ENCODE measurements around the gene LDHD. TPM values are rescaled to one million over a fixed set of nuclear protein-coding genes. Genes with fewer than 3 reads are reported as not detected.

The LDHD gene
- polyA plus RNA-seq, 2 of the 4 experiments (the other 2 are of a cell fraction): 0.79 to 1.1 TPM

DNA sequence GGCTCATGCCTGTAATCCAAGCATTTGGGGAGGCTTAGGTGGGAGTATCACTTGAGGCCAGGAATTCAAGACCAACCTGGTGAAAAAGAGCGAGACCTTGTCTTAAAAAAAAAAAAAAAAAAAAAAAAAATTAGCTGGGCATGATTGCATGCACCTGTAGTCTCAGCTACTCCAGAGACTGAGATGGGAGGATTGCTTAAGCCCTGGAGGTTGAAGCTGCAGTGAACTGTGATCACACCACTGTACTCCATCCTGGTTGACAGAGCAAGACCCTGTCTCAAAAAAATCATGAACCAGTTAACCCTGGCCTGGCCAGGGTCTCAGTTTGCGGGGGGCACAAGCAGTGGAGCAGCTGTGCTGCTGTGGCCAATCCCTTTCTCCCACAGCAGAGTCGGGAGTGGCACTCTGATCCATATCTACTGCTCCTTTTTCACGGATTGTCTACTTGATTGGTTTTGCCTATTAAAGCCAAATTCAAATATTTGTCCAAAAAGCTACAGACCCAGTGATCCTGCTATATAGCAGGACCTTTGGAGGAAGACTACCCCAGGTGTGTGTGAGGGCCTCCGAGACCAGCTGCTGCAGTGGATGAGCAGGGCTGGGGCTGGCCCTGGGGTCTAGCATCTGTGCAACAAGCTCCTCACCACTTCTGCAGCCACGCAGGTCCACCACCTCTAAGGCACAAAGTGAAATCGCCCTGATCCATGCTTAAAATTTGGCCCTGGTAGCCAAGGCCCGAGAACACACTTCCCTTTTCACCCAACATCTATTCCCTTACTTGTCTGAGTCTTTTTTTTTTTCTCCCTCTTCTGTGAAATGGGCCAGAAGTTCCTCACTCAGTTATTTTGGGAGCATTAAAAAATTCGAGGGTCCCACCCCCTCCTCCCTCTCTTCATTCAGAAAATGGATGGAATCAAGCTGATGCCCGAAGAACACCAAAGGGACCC is 48.2 kb downstream of the LDHD start:
- ATAC-seq (no peak), DNase-seq (ENCODE audit: low read depth in 1 of 2, low spot score in 1 of 2) (no peak), FAIRE-seq (no peak)
- H3K9me3 ChIP-seq: no peaks in the 10 kb centered on the region
- no peak overlapping the region for H3K27ac ChIP-seq
- ChIA-PET POLR2A (no interaction called here), CTCF (interaction anchor here (0.6 to 1.5 kb wide), 4 partner anchors 43 to 585 kb away, joined by 3 to 7 read pairs (median 4); partner anchors contain the start of gene ZNRF1)
- peaks cover 27% of the 10 kb centered on the region for H3K4me1 ChIP-seq
- 82% methylated on average over 10 of the region's 10 CpGs for WGBS (ENCODE audit: missing lambda C conversion rate)
- no peak overlapping the region for H3K4me3 ChIP-seq
- no peak for TF ChIP-seq FOSB (CRISPR knock-in tag; IDR thresholded peaks at IDR 0.05)
- TF ChIP-seq, protein P1, sequence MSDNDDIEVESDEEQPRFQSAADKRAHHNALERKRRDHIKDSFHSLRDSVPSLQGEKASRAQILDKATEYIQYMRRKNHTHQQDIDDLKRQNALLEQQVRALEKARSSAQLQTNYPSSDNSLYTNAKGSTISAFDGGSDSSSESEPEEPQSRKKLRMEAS (IDR thresholded peaks at IDR 0.05): no peak
- TF ChIP-seq RNF2 (IDR thresholded peaks at IDR 0.05; ENCODE audit: borderline replicate concordance, low read depth): no peak
- no peak for TF ChIP-seq HOXB5 (CRISPR knock-in tag; IDR thresholded peaks at IDR 0.05)
- no peak for TF ChIP-seq ZC3H11A (IDR thresholded peaks at IDR 0.05)
- TF ChIP-seq, protein P2, sequence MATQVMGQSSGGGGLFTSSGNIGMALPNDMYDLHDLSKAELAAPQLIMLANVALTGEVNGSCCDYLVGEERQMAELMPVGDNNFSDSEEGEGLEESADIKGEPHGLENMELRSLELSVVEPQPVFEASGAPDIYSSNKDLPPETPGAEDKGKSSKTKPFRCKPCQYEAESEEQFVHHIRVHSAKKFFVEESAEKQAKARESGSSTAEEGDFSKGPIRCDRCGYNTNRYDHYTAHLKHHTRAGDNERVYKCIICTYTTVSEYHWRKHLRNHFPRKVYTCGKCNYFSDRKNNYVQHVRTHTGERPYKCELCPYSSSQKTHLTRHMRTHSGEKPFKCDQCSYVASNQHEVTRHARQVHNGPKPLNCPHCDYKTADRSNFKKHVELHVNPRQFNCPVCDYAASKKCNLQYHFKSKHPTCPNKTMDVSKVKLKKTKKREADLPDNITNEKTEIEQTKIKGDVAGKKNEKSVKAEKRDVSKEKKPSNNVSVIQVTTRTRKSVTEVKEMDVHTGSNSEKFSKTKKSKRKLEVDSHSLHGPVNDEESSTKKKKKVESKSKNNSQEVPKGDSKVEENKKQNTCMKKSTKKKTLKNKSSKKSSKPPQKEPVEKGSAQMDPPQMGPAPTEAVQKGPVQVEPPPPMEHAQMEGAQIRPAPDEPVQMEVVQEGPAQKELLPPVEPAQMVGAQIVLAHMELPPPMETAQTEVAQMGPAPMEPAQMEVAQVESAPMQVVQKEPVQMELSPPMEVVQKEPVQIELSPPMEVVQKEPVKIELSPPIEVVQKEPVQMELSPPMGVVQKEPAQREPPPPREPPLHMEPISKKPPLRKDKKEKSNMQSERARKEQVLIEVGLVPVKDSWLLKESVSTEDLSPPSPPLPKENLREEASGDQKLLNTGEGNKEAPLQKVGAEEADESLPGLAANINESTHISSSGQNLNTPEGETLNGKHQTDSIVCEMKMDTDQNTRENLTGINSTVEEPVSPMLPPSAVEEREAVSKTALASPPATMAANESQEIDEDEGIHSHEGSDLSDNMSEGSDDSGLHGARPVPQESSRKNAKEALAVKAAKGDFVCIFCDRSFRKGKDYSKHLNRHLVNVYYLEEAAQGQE (IDR thresholded peaks at IDR 0.05): no peak
- TF ChIP-seq EHF (CRISPR knock-in tag; IDR thresholded peaks at IDR 0.05): no peak
- no peak for TF ChIP-seq RARB (CRISPR knock-in tag; IDR thresholded peaks at IDR 0.05)
- TF ChIP-seq NPAS2 (CRISPR knock-in tag; IDR thresholded peaks at IDR 0.05; ENCODE audit: borderline replicate concordance): no peak
- TF ChIP-seq ESRRA (IDR thresholded peaks at IDR 0.05; ENCODE audit: borderline replicate concordance, low read length): no peak
- TF ChIP-seq SREBF2 (IDR thresholded peaks at IDR 0.05): no peak
- TF ChIP-seq MAZ (IDR thresholded peaks at IDR 0.05; ENCODE audit: borderline replicate concordance, low read depth, low read length): no peak
- no peak for TF ChIP-seq CBX2 (IDR thresholded peaks at IDR 0.05; ENCODE audit: borderline replicate concordance, low read depth)
- no peak overlapping the region for H3K4me2 ChIP-seq

DNA sequence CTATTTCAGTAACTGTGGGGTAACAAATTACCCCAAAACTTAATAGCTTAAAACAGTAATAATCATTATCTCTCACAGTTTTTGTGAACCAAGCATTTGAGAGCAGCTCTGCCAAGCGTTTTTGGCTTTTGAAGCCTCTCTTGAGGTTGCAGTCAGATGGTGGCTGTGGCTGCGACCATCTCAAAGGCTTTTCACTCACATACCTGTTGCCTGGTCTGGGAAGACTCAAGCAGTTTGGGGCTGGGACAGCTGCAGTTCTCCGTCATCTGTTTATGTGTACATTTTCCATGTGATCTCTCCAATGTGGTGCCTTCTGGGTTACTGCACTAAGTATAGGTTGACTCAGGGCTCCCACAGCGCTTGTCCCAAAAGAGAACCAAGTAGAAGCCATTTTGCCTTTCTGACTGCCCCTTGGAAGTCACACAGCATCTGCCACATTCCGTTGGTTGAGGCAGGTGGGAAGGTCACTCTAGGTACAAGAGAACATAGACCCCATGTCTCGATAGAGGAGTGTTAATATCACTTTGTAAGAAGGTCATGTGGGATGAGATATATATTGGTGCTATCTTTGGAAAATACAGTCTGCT is 49.6 kb downstream of the LDHD start:
- Histone ChIP-seq H3K4me2 (no peak overlapping the region), H3K27ac (no peak overlapping the region), H3K9me3 (no peaks in the 10 kb centered on the region), H3K4me1 (peaks cover 37% of the 10 kb centered on the region), H3K4me3 (no peak overlapping the region)
- FAIRE-seq (no peak), DNase-seq (ENCODE audit: low read depth in 1 of 2, low spot score in 1 of 2) (no peak), ATAC-seq (no peak)
- CTCF ChIA-PET: no interaction called here
- WGBS (ENCODE audit: missing lambda C conversion rate): 95% methylated on average over 6 of the region's 6 CpGs
- POLR2A ChIA-PET: no interaction called here
- TF ChIP-seq TFCP2L1 (CRISPR knock-in tag; IDR thresholded peaks at IDR 0.05) (no peak), MAFK (IDR thresholded peaks at IDR 0.05; ENCODE audit: partially characterized antibody) (no peak), JUN (IDR thresholded peaks at IDR 0.05) (no peak), SMC3 (IDR thresholded peaks at IDR 0.05) (no peak)
- TF ChIP-seq, protein P1 (IDR thresholded peaks at IDR 0.05): no peak
